Left ventricle myocardium inferior (tissue), 1 donor: ENCODE measurements around the gene SDC3. TPM values are rescaled to one million over a fixed set of nuclear protein-coding genes. Genes with fewer than 3 reads are reported as not detected.
A peak's percentile ranks its signal among the peaks of the same experiment; 100 is the strongest.

Experiments used
- DNase-seq: peaks from one replicate; pipeline ENCODE4 v3.0.0-alpha.2; 2020
- H3K27ac ChIP-seq: fragments of 200-600 bp; replicated peaks from 2 replicates; pipeline ENCODE4 v1.8.0; 2021
- H3K27me3 ChIP-seq: fragments of 200-600 bp; 2 replicates; pipeline ENCODE4 v1.8.0; 2021; ENCODE audit warnings: low read depth
- H3K36me3 ChIP-seq: fragments of 200-600 bp; 2 replicates; pipeline ENCODE4 v1.8.0; 2021
- H3K4me1 ChIP-seq: fragments of 200-600 bp; 2 replicates; pipeline ENCODE4 v1.8.0; 2021
- H3K4me3 ChIP-seq: fragments of 200-600 bp; 2 replicates; pipeline ENCODE4 v1.8.0; 2021; ENCODE audit warnings: mild to moderate bottlenecking, moderate library complexity
- H3K9me3 ChIP-seq: fragments of 200-600 bp; replicated peaks from 2 replicates; pipeline ENCODE4 v1.8.0; 2021
- intact Hi-C: fragments of 100-400 bp; cut with micrococcal nuclease; formaldehyde crosslinking; loops from one replicate; pipeline ENCODE4 v1.11.0; 2022
- total RNA-seq: library from RNA; stranded (reverse); fragmentation: NEBNext Ultra II Directional; extraction: Animal tissue kit (Norgen Biotek cat#: 25700); gene quantifications from one replicate; pipeline ENCODE4 v1.2.1, GENCODE V29; 2021
- TF ChIP-seq, protein P1 (sequence below): fragments of 200-600 bp; IDR thresholded peaks from 2 replicates; pipeline ENCODE4 v1.8.0; 2021; ENCODE audit warnings: antibody characterized with exemption, mild to moderate bottlenecking, borderline replicate concordance
- donor health status: DM: no; HTN: yes; CAD: no; lungs with severe emphysema.

Gene SDC3
- total RNA-seq, 1 donor from 2014 or later, result 25.3 TPM

DNA sequence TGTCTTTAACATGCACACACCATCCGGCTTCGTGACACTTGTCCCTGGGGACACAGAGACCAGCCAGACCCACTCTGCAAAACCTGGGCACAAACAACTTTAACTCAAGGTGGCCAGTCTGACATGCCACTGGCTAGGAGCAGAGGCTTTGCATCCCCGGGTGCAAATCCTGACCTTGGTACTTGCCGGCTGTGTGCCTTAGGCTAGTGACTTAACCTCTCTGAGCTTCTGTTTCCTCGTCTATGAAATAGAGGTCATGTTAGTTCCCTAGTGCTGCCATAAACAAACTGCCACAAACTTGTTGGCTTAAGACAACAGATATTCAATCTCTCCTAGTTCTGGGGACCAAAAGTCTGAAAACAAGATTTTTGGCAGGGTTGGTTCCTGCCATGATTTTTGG is 60.4 kb downstream of the SDC3 start:
- H3K4me1 ChIP-seq, result peaks cover 58% of the 10 kb centered on the region
- TF ChIP-seq, protein P1, sequence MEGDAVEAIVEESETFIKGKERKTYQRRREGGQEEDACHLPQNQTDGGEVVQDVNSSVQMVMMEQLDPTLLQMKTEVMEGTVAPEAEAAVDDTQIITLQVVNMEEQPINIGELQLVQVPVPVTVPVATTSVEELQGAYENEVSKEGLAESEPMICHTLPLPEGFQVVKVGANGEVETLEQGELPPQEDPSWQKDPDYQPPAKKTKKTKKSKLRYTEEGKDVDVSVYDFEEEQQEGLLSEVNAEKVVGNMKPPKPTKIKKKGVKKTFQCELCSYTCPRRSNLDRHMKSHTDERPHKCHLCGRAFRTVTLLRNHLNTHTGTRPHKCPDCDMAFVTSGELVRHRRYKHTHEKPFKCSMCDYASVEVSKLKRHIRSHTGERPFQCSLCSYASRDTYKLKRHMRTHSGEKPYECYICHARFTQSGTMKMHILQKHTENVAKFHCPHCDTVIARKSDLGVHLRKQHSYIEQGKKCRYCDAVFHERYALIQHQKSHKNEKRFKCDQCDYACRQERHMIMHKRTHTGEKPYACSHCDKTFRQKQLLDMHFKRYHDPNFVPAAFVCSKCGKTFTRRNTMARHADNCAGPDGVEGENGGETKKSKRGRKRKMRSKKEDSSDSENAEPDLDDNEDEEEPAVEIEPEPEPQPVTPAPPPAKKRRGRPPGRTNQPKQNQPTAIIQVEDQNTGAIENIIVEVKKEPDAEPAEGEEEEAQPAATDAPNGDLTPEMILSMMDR, result no peak
- H3K36me3 ChIP-seq, result no peaks in the 10 kb centered on the region
- no peaks in the 10 kb centered on the region for H3K9me3 ChIP-seq
- H3K27me3 ChIP-seq, result peaks cover 24% of the 10 kb centered on the region
- intact Hi-C loops, result no loop called here
- no peak overlapping the region for H3K4me3 ChIP-seq
- DNase-seq, result no peak
- H3K27ac ChIP-seq, result peak overlapping the region; percentile 89

DNA sequence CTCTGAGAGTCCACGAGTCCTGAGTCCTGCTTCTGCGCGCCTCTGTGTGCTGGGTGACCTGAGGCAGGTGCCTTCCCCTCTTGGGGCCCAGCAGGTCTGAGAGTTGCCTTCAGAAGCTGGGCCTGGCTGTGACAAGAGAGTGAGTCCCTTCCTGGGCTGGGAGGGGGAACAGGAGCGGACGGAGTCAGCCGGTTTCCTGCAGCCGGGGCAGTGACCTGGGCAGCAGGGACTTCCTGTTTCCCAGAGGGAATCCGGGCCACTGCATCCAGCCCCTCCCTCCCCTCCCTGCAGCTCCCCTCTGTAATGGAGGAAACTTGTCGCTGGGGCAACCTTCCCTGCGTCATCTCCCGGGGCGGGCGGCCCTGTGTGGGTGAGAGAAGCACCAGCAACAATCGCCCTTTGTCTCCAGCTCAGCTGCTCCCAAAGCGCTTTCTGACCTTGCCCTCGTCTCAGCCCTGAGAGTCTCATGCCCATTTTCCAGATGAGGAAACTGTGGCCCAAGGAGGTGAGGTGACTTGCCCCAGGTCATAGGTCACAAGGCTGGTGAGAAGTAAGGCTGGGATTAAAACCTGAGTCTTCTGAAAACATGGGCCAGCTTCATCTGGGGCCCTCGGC is 61.1 kb downstream of the SDC3 start:
- Histone ChIP-seq H3K27me3 (peaks cover 24% of the 10 kb centered on the region), H3K4me3 (peak overlapping the region; percentile 27), H3K4me1 (peaks cover 52% of the 10 kb centered on the region), H3K9me3 (no peaks in the 10 kb centered on the region), H3K27ac (peak overlapping the region; percentile 89), H3K36me3 (no peaks in the 10 kb centered on the region)
- intact Hi-C loops, result no loop called here
- TF ChIP-seq, protein P1, result no peak
- DNase-seq, result peak; percentile 80

DNA sequence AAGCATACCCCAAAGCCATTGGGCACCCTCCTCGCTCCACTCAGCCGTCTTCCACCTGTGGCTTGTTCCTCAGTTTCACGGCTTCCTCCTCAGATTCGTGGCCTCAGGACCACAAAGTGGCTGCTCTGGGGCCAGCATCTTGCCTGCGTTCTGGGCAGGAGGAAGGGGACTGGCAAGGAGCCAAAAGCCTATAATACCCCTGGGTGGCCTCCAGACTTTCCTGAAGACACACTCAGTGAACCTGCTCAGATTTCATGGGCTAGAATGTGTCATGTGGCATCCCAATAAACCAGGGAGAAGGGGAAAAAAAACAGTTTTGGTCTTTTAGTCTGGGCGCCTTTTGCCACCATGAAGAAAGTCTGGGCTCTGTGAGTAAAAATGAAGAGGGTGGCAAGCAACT is 62.0 kb downstream of the SDC3 start:
- peaks cover 24% of the 10 kb centered on the region for H3K27me3 ChIP-seq
- peaks cover 45% of the 10 kb centered on the region for H3K4me1 ChIP-seq
- H3K36me3 ChIP-seq, result no peaks in the 10 kb centered on the region
- H3K4me3 ChIP-seq, result no peak overlapping the region
- TF ChIP-seq, protein P1, result no peak
- DNase-seq, result no peak
- H3K9me3 ChIP-seq, result no peaks in the 10 kb centered on the region
- H3K27ac ChIP-seq, result peak overlapping the region; percentile 89
- intact Hi-C loops, result no loop called here

DNA sequence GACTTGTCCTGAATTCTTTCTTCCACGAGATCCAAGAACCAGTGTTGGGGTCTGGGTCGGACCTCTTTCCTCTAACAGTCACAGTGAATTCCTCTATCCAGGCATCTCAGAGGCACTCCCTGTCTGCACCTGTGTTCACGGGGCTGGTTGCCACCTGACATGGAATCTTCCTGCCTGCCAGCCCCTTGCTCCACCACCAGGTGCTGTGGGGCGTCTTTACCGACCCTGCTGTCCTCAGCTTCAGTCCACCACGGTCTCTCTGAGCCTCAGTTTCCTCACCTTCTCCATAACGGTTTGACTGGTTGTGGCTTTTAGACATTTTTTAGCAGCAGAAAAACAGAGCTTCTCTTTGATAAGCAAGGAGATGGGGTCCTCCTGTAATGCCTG is 62.7 kb downstream of the SDC3 start:
- intact Hi-C loops, result no loop called here

DNA sequence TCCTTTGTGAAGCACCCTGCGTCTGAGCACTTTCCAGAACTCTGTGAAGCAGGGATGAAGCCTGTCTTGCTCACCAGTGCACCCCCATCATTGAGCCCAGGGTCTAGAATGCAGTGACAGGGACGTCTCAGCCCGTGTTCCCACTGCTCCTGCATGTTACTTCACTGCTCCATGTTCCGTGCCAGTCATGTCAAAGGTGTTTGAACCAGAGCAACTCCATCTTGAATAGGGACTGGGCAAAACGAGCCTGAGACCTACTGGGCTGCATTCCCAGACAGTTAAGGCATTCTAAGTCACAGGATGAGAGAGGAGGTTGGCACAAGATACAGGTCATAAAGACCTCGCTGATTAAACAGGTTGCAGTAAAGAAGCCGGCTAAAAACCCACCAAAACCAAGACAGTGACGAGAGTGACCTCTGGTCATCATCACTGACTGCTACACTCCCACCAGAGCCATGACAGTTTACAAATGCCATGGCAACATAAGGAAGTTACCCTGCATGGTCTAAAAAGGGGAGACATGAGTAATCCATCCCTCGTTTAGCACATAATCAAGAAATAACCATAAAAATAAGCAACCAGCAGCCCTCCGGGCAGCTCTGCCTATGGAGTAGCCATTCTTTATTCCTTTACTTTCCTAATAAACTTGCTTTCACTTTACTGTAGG is 63.2 kb downstream of the SDC3 start:
- TF ChIP-seq, protein P1, result no peak
- Histone ChIP-seq H3K36me3 (no peaks in the 10 kb centered on the region), H3K27me3 (peaks cover 24% of the 10 kb centered on the region), H3K9me3 (no peaks in the 10 kb centered on the region), H3K4me1 (peaks cover 54% of the 10 kb centered on the region), H3K4me3 (no peak overlapping the region), H3K27ac (no peak overlapping the region)
- intact Hi-C loops, result no loop called here
- DNase-seq, result no peak

More for the DNA sequence above, 62.7 kb downstream of the SDC3 start:
- no peak overlapping the region for H3K27ac ChIP-seq
- no peaks in the 10 kb centered on the region for H3K36me3 ChIP-seq
- TF ChIP-seq, protein P1, result no peak
- H3K4me3 ChIP-seq, result no peak overlapping the region
- peaks cover 48% of the 10 kb centered on the region for H3K4me1 ChIP-seq
- DNase-seq, result no peak
- peaks cover 24% of the 10 kb centered on the region for H3K27me3 ChIP-seq
- no peaks in the 10 kb centered on the region for H3K9me3 ChIP-seq
